K562 (cell line): ENCODE measurements around the gene PALLD. TPM values are rescaled to one million over a fixed set of nuclear protein-coding genes. Genes with fewer than 3 reads are reported as not detected.

Experiments
- ATAC-seq: fragments of 200-7000 bp; cut with Tn5 transposase; 3 replicates; pipeline ENCODE4 v1.9.1; 2020; ENCODE audit warnings: moderate library complexity
- BruUV-seq: library from RNA; stranded (reverse); fragments of 400-500 nt; replicated peaks from 2 replicates; lab custom pipeline; 2021; lab: Mats Ljungman, UMichigan
- CTCF ChIA-PET: fragments of 300-600 bp; formaldehyde crosslinking; extraction: SDS; loops from one replicate; lab custom pipeline; 2021; ENCODE audit warnings: low intra/inter-chr PET ratio; lab: Yijun Ruan, JAX
- POLR2A ChIA-PET: fragments of 300-600, 350-650 bp; sonication (Branson Sonifier 250); formaldehyde crosslinking; extraction: SDS; loops from one replicate; lab custom pipeline; 2021; ENCODE audit warnings: antibody characterized with exemption, inconsistent platforms; lab: Yijun Ruan, JAX
- DNase-seq, 4 experiments: peaks; one replicate each; pipeline versions ENCODE4 v3.0.0 to v3.0.0-alpha.2; 2011 to 2018; ENCODE audit warnings: low spot score in 3 of 4, mixed read lengths in 3 of 4; ENCODE audit errors: extremely low read depth in 1 of 4
- FAIRE-seq: peaks from 2 replicates; lab custom pipeline; 2011; peaks lifted over from hg19 to GRCh38; lab: Jason Lieb, UNC
- H2AFZ ChIP-seq: 2 replicates; pipeline ENCODE4 v1.6.0; 2011; ENCODE audit warnings: low read depth, low read length, control low read depth, inconsistent platforms
- H3K27ac ChIP-seq: fragments of 200-600 bp; 3 replicates; pipeline ENCODE4 v1.8.0; 2011; ENCODE audit warnings: low read depth, mild to moderate bottlenecking, control low read depth, inconsistent platforms, low read length, moderate library complexity, mixed read lengths; ENCODE audit errors: extremely low read depth
- H3K27me3 ChIP-seq, 2 experiments: fragments of 300-600 bp in 1 of 2; 2 replicates in 1 of 2; 3 replicates in 1 of 2; pipeline versions ENCODE4 v1.6.0 to v1.8.0; 2011; ENCODE audit warnings: inconsistent platforms in 2 of 2, low read length in 2 of 2, mild to moderate bottlenecking in 1 of 2, mixed read lengths in 1 of 2, moderate library complexity in 1 of 2; ENCODE audit not compliant: control insufficient read depth in 2 of 2, insufficient read depth in 2 of 2
- H3K36me3 ChIP-seq: fragments of 300-600 bp; 3 replicates; pipeline ENCODE4 v1.8.0; 2011; ENCODE audit warnings: mild to moderate bottlenecking, low read length, inconsistent platforms; ENCODE audit not compliant: control insufficient read depth, insufficient read depth
- H3K4me1 ChIP-seq, 2 experiments: fragments of 200-600 bp in 1 of 2; replicated peaks in 1 of 2; 2 replicates in 1 of 2; 3 replicates in 1 of 2; pipeline versions ENCODE4 v1.5.1 to v1.8.0; 2011; ENCODE audit warnings: inconsistent platforms in 2 of 2, low read length in 2 of 2, mild to moderate bottlenecking in 1 of 2, mixed read lengths in 1 of 2, moderate library complexity in 1 of 2; ENCODE audit not compliant: control insufficient read depth in 2 of 2, insufficient read depth in 2 of 2
- H3K4me2 ChIP-seq: 2 replicates; pipeline ENCODE4 v1.6.1; 2011; ENCODE audit warnings: low read length, control low read depth, inconsistent platforms, mixed read lengths; ENCODE audit not compliant: insufficient read depth
- H3K4me3 ChIP-seq: fragments of 200-600 bp; sonication (generic), shearing (Covaris generic); 2 replicates; pipeline ENCODE4 v1.5.1; 2016; ENCODE audit warnings: control low read depth, inconsistent platforms
- H3K79me2 ChIP-seq: fragments of 200-600 bp; 3 replicates; pipeline ENCODE4 v1.8.0; 2011; ENCODE audit warnings: low read length, inconsistent platforms; ENCODE audit not compliant: control insufficient read depth, insufficient read depth
- H3K9ac ChIP-seq, 2 experiments: 2 replicates each; pipeline versions ENCODE4 v1.6.0 to v1.6.1; 2011; ENCODE audit warnings: low read depth in 2 of 2, low read length in 2 of 2, control low read depth in 1 of 2, inconsistent platforms in 1 of 2, mild to moderate bottlenecking in 1 of 2, mixed read lengths in 1 of 2; ENCODE audit not compliant: insufficient read depth in 1 of 2
- H3K9me1 ChIP-seq: one replicate; pipeline ENCODE4 v1.6.0; 2011; ENCODE audit warnings: inconsistent platforms, mild to moderate bottlenecking, low read length, moderate library complexity; ENCODE audit not compliant: control insufficient read depth, insufficient read depth
- H3K9me3 ChIP-seq: replicated peaks from 2 replicates; pipeline ENCODE4 v1.5.1; 2011; ENCODE audit warnings: low read depth, low read length, inconsistent platforms; ENCODE audit not compliant: control insufficient read depth, insufficient read depth
- H4K20me1 ChIP-seq: replicated peaks from 2 replicates; pipeline ENCODE4 v1.6.1; 2011; ENCODE audit warnings: low read length, inconsistent platforms, mixed read lengths; ENCODE audit not compliant: control insufficient read depth, insufficient read depth
- C11orf30 ChIP-seq: fragments of 450-650 bp; IDR thresholded peaks from 2 replicates; pipeline ENCODE4 v1.6.1; 2016; ENCODE audit warnings: low read depth, mild to moderate bottlenecking
- FOS ChIP-seq: IDR thresholded peaks from 3 replicates; pipeline ENCODE4 v1.6.1; 2011; ENCODE audit not compliant: insufficient read length; ENCODE audit errors: extremely low read depth
- FOXA3 ChIP-seq, 2 experiments: fragments of 450-650 bp in 1 of 2; sonication (generic) in 1 of 2; formaldehyde crosslinking; IDR thresholded peaks in 1 of 2; conservative IDR thresholded peaks in 1 of 2; 2 replicates each; pipeline versions ENCODE4 v1.4.0 to v1.8.0; 2020 to 2022; ENCODE audit warnings: mild to moderate bottlenecking in 2 of 2, missing genetic modification reagents in 1 of 2
- MAFF ChIP-seq: IDR thresholded peaks from 2 replicates; pipeline ENCODE4 v1.6.1; 2012; ENCODE audit warnings: low read length, improper control_type of control experiment
- MAFG ChIP-seq: fragments of 450-650 bp; conservative IDR thresholded peaks from 2 replicates; pipeline ENCODE4 v1.6.1; 2016; ENCODE audit warnings: missing genetic modification characterization, missing compliant biosample characterization
- MAFK ChIP-seq: IDR thresholded peaks from 2 replicates; pipeline ENCODE4 v1.6.1; 2011; ENCODE audit warnings: low read length, improper control_type of control experiment
- NCOR1 ChIP-seq: fragments of 450-650 bp; IDR thresholded peaks from 2 replicates; pipeline ENCODE4 v1.6.1; 2016; ENCODE audit warnings: mild to moderate bottlenecking, moderate library complexity
- RAD21 ChIP-seq, 2 experiments: fragments of 250-450 bp in 1 of 2; fragments of 450-650 bp in 1 of 2; sonication (Bioruptor Pico) in 1 of 2; formaldehyde crosslinking in 1 of 2; IDR thresholded peaks in 1 of 2; conservative IDR thresholded peaks in 1 of 2; 2 replicates each; pipeline versions ENCODE4 v1.4.0 to v1.8.0; 2020 to 2022; ENCODE audit warnings: mild to moderate bottlenecking in 2 of 2, moderate library complexity in 1 of 2
- SAP30 ChIP-seq: fragments of 200-600 bp; sonication (generic); IDR thresholded peaks from 2 replicates; pipeline ENCODE4 v1.6.1; 2012; ENCODE audit warnings: borderline replicate concordance, low read depth, mild to moderate bottlenecking, moderate library complexity, low read length, control low read depth, inconsistent platforms; ENCODE audit not compliant: insufficient read depth, poor library complexity, severe bottlenecking
- SMC3 ChIP-seq: conservative IDR thresholded peaks from 2 replicates; pipeline ENCODE4 v1.6.1; 2011; ENCODE audit warnings: low read depth, low read length, improper control_type of control experiment; ENCODE audit not compliant: insufficient read depth
- ZNF316 ChIP-seq: fragments of 450-650 bp; IDR thresholded peaks from 2 replicates; pipeline ENCODE4 v1.6.1; 2016
- WGBS: fragments of 100-300 bp; shearing (Covaris generic); methylation state at CpG from one replicate; pipeline ENCODE4 v1.1.6; 2016; ENCODE audit warnings: low coverage, mixed read lengths; ENCODE audit not compliant: insufficient coverage; ENCODE audit errors: missing lambda C conversion rate; 5-methylcytosine and 5-hydroxymethylcytosine counted together
- in situ Hi-C: fragments of 300-500 bp; cut with MboI; formaldehyde crosslinking; loops from 4 replicates; pipeline ENCODE4 v1.15.0; 2018; ENCODE audit warnings: inconsistent platforms, mixed read lengths
- intact Hi-C: fragments of 100-400 bp; cut with micrococcal nuclease; formaldehyde crosslinking; loops from 2 replicates; pipeline ENCODE4 v1.14.2; 2022
- polyA plus RNA-seq, 8 experiments: library from polyadenylated mRNA; depleted of rRNA in 4 of 8; stranded (reverse) in 5 of 8; unstranded in 3 of 8; fragments of >200 nt; fragmentation: Nextera tagmentation in 2 of 8; fragmentation: Illumina TruSeq in 1 of 8; extraction: Ambion mirVana in 2 of 8; extraction: Trizol in 1 of 8; gene quantifications; 2 replicates each; pipeline versions ENCODE4 v1.2.1 to v1.2.3, GENCODE V29; 2011 to 2014; ENCODE audit warnings: inconsistent platforms in 1 of 8, missing spikeins in 1 of 8
- total RNA-seq, 7 experiments: library from RNA; depleted of rRNA in 6 of 7; stranded (reverse); fragments of >200 nt in 6 of 7; fragmentation: Illumina TruSeq in 2 of 7; extraction: Trizol in 2 of 7; gene quantifications; 2 replicates each; pipeline versions ENCODE4 v1.2.1 to v1.2.3, GENCODE V29; 2011 to 2021; ENCODE audit warnings: low replicate concordance in 1 of 7
- TF ChIP-seq, protein P1 (sequence below), 3 experiments: IDR thresholded peaks in 2 of 3; conservative IDR thresholded peaks in 1 of 3; 2 replicates each; pipeline ENCODE4 v1.5.1; 2011 to 2012; ENCODE audit warnings: low read length in 3 of 3, mild to moderate bottlenecking in 3 of 3, control low read depth in 2 of 3, improper control_type of control experiment in 1 of 3, inconsistent platforms in 1 of 3, low read depth in 1 of 3, mixed read lengths in 1 of 3, moderate library complexity in 1 of 3; ENCODE audit not compliant: insufficient read depth in 2 of 3
- TF ChIP-seq, protein P2 (sequence below), 2 experiments: IDR thresholded peaks; 2 replicates each; pipeline ENCODE4 v1.6.1; 2012; ENCODE audit warnings: improper control_type of control experiment in 2 of 2, low read depth in 2 of 2, low read length in 2 of 2, borderline replicate concordance in 1 of 2

The PALLD gene
- total and polyA plus RNA-seq, 9 of the 15 experiments (the other 6 are each of a cell fraction or from before 2014, with no cell fraction given), result 0.01 to 0.35 (median 0.06) TPM; not detected in 3

DNA sequence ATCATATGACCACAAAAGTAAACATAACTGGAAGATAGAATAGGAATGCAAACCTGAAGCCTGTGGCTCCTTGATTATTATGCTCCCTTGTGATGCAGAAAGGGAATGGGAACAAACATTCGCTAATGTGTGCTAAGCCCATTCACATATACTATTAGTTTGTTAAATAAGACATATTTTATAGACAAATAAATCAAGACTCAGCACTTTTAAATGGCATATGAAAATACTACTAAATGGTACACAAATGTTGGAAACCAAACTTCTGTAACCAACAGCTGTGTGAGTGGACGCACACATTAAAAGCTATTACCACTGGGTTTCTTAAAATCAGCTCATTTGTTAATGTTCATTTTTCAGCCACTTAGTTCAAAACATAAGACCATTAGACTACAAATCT, 417.2 kb downstream of the PALLD start:
- no TSS peak for BruUV-seq

DNA sequence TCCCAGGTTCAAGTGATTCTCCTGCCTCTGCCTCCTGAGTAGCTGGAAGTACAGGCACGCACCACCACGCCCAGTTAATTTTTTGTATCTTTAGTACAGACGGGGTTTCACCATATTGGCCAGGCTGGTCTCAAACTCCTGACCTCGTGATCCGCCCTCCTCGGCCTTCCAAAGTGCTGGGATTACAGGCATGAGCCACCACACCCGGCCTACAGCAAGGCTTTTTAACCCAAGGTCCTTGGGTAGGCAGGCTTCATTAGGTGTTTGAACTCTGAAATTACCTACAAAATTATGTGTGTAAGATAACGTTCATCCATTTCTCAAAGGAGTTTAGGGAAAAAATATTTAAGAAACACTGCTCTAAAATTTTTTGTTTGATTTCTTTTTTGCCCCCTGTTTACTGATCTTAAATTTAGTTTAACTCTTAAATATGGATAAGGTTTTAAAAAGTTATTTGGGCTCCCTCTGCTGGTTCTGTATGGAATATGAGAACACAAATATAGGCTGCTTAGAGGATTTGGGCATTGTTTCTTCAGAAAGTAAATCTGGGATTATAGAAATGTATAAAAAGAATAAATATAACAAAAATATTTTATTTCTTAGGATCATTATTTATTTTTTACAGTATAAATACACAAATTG, 420.4 kb downstream of the PALLD start:
- POLR2A ChIA-PET, result no interaction called here
- Histone ChIP-seq H3K79me2 (no peaks in the 10 kb centered on the region), H3K27me3 (no peaks in the 10 kb centered on the region), H3K9me1 (no peaks in the 10 kb centered on the region), H3K4me1 (no peaks in the 10 kb centered on the region), H2AFZ (no peak overlapping the region), H3K36me3 (no peaks in the 10 kb centered on the region), H3K9ac (no peak overlapping the region), H3K27ac (no peak overlapping the region), H3K4me2 (no peak overlapping the region), H3K4me3 (no peak overlapping the region), H4K20me1 (no peaks in the 10 kb centered on the region), H3K9me3 (no peaks in the 10 kb centered on the region)
- FAIRE-seq, result no peak
- peak; percentile 71 for ATAC-seq
- CTCF ChIA-PET, result interaction anchor here (0.5 to 2.0 kb wide), 3 partner anchors 403 to 1052 kb away, joined by 3 to 7 read pairs (median 4); no protein-coding TSS in a partner anchor
- WGBS, result 7% methylated on average over 8 of the region's 8 CpGs
- in situ Hi-C loops (no loop called here), intact Hi-C loops (loop anchor here (2.0 kb wide), 2 partner anchors 402 to 734 kb away; no protein-coding TSS in a partner anchor)
- DNase-seq, result peak; percentile 28 to 41 (median 34)
- no TSS peak for BruUV-seq
- TF ChIP-seq, protein P1, sequence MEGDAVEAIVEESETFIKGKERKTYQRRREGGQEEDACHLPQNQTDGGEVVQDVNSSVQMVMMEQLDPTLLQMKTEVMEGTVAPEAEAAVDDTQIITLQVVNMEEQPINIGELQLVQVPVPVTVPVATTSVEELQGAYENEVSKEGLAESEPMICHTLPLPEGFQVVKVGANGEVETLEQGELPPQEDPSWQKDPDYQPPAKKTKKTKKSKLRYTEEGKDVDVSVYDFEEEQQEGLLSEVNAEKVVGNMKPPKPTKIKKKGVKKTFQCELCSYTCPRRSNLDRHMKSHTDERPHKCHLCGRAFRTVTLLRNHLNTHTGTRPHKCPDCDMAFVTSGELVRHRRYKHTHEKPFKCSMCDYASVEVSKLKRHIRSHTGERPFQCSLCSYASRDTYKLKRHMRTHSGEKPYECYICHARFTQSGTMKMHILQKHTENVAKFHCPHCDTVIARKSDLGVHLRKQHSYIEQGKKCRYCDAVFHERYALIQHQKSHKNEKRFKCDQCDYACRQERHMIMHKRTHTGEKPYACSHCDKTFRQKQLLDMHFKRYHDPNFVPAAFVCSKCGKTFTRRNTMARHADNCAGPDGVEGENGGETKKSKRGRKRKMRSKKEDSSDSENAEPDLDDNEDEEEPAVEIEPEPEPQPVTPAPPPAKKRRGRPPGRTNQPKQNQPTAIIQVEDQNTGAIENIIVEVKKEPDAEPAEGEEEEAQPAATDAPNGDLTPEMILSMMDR (IDR thresholded peaks at IDR 0.05 in 2 of 3, conservative IDR thresholded peaks at IDR 0.05 in 1 of 3; ENCODE audit: insufficient read depth in 2 of 3, low read depth in 1 of 3, low read length in 3 of 3), result peak in 2 of 3 experiments; percentile 22 to 60; a peak in 3 of 6 replicates
- TF ChIP-seq, protein P2, sequence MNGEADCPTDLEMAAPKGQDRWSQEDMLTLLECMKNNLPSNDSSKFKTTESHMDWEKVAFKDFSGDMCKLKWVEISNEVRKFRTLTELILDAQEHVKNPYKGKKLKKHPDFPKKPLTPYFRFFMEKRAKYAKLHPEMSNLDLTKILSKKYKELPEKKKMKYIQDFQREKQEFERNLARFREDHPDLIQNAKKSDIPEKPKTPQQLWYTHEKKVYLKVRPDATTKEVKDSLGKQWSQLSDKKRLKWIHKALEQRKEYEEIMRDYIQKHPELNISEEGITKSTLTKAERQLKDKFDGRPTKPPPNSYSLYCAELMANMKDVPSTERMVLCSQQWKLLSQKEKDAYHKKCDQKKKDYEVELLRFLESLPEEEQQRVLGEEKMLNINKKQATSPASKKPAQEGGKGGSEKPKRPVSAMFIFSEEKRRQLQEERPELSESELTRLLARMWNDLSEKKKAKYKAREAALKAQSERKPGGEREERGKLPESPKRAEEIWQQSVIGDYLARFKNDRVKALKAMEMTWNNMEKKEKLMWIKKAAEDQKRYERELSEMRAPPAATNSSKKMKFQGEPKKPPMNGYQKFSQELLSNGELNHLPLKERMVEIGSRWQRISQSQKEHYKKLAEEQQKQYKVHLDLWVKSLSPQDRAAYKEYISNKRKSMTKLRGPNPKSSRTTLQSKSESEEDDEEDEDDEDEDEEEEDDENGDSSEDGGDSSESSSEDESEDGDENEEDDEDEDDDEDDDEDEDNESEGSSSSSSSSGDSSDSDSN (IDR thresholded peaks at IDR 0.05; ENCODE audit: borderline replicate concordance in 1 of 2, low read depth in 2 of 2, low read length in 2 of 2), result no peak
- TF ChIP-seq NCOR1, result no peak
- peak; percentile 54 to 62 for TF ChIP-seq RAD21 (CRISPR knock-in tag; conservative IDR thresholded peaks at IDR 0.05 in 1 of 2, IDR thresholded peaks at IDR 0.05 in 1 of 2)
- TF ChIP-seq SMC3, result peak; percentile 23; the same call in 1 of the 2 replicates

More for the DNA sequence above, 417.2 kb downstream of the PALLD start:
- no peaks in the 10 kb centered on the region for H3K4me1 ChIP-seq
- no peak overlapping the region for H3K4me3 ChIP-seq
- CTCF ChIA-PET, result no interaction called here
- H3K9ac ChIP-seq, result no peak overlapping the region
- in situ Hi-C loops, result no loop called here
- DNase-seq (no peak), FAIRE-seq (no peak), ATAC-seq (no peak)
- H3K9me3 ChIP-seq, result no peaks in the 10 kb centered on the region
- 0% methylated on average over 2 of the region's 2 CpGs for WGBS
- H3K27ac ChIP-seq, result no peak overlapping the region
- POLR2A ChIA-PET, result no interaction called here
- no peaks in the 10 kb centered on the region for H3K36me3 ChIP-seq
- peak; percentile 66; the same call in 1 of the 2 replicates for TF ChIP-seq ZNF316
- TF ChIP-seq MAFF, result peak; percentile 55
- peak; percentile 55 for TF ChIP-seq MAFG (tag)
- TF ChIP-seq FOXA3 (CRISPR knock-in tag; conservative IDR thresholded peaks at IDR 0.05 in 1 of 2, IDR thresholded peaks at IDR 0.05 in 1 of 2), result no peak
- peak; percentile 46; the same call in 1 of the 2 replicates for TF ChIP-seq C11orf30
- TF ChIP-seq MAFK, result 0 out of 2 replicates have a peak, but pooled peaks have one; percentile 45
- no peak for TF ChIP-seq SAP30
- TF ChIP-seq FOS, result no peak
- TF ChIP-seq, all 486 proteins: peak for 5
- Histone ChIP-seq H3K9me1 (no peaks in the 10 kb centered on the region), H2AFZ (no peak overlapping the region), H4K20me1 (no peaks in the 10 kb centered on the region), H3K4me2 (no peak overlapping the region), H3K79me2 (no peaks in the 10 kb centered on the region), H3K27me3 (no peaks in the 10 kb centered on the region)
- intact Hi-C loops, result loop anchor here (2.0 kb wide), 1 partner anchor 203 kb away; no protein-coding TSS in a partner anchor
